GM21717 (cell line): ENCODE measurements around the gene WWOX.

Experiments
- ATAC-seq: cut with Tn5 transposase; IDR thresholded peaks from one replicate; pipeline ENCODE4 v1.9.1; 2021; ENCODE audit warnings: mild to moderate bottlenecking, moderate library complexity; ENCODE audit not compliant: unreplicated experiment

The WWOX gene

DNA sequence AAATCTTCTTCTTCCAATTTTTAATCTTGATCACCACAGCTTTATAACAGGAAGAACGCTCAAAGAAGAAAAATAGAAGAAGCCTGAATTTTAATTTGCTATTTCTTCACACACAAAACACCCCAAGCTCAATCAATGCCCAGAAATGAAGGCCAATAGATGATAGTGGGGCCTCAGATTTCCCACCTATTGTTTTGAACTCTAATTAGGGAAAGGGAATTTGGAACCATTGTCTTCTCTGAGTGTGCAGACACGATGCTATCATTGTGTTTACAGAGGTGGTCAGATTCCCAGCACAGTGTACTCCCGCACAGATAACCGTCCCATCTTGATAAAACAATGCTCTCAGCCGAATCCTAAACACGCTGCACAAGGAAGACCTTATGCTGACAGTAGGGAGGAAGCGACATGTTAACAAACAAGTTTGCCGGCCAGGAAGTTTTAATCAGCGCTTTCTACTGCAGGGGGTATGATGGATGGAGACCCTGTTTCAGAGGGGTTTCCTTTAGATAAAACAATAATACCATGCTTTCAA is 816.4 kb downstream of the WWOX start:
- no peak for ATAC-seq

DNA sequence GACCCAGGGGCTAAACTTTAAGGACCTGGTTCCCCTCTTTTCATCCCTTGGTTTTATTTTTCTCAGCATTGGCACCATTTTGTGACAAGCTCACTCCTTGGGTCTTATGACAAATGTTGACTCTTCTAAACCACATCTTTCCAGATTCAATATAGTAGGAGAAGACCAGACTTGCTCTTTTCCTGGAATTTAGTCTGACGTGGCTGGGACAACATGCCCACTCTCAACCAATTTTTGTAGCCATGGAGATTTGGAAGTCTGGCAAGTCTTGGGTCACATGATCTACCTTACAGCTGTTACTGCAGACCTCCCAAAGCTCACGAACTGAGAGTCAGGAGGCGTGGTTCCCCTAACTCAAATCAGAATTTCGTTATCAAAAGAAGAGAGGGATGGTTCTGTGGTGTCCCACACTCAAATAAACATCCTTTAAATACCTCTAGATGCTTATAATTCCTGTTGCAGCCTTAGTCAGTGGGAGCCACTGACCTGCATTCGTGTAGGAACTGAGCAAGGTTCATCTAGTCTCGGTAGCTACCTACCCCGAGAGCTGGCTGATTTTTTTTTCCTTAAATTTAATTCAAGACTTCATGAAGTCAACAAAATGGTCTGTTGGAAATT is 817.6 kb downstream of the WWOX start:
- no peak for ATAC-seq

DNA sequence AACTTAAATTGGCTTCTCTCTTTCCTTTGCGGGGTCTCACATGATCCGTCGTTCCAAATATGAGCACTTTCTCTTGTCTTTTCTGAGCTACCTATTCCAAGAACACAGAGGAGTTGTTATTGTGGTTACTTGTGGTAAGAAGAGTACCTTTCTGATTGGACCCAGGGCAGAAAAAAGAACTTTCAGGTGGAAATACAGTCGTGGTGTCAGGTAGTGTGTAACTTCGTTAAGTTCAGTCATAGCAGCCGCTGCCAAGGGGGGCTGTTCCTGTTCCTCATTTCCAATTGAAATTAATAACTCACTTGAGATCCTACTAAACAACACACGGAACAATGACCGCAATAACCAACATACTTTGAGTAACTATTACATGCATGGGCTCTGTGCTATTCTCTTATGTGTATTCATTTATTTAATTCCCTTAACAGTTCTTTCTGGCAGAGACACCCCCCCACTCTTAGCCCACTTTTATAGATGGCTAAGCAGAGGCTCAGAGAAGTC is 819.4 kb downstream of the WWOX start:
- ATAC-seq = no peak

DNA sequence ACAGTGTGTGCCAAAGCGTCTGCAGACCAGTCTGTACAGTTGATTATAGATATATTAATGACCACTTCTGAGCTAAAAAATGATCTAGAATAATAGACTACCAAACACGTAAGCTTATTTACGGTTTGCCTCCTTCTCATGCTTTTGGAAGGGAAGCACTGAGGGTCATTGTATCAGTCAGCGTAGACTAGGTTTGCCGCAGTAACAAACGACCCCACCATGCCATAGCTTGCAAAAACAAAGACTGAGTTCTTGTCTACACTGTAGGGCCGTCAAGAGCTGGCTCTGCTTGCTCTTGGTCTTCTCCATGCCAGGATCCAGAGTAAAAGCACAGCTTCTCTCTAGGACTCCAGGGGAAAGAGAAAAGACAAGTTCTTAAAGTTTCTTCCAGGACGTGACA is 820.4 kb downstream of the WWOX start:
- ATAC-seq = no peak

DNA sequence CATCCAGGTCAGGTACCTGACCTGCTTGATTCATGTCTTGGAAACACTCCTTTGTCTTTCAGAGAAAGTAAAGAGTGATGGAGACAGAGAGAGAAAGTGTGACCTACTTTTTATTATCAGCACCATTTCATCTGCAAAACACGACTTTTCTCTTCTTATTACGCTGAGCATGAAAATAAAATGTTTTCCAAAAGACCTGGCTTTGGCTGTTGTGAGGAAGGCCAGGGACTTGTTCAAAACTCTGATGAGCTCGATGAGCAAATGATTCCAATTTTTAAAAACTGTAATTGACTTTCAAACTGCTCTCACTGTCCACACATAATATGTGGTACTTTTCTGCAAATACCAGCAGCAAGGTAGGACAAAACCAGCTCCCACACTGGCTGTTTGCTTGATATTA is 821.2 kb downstream of the WWOX start:
- no peak for ATAC-seq

DNA sequence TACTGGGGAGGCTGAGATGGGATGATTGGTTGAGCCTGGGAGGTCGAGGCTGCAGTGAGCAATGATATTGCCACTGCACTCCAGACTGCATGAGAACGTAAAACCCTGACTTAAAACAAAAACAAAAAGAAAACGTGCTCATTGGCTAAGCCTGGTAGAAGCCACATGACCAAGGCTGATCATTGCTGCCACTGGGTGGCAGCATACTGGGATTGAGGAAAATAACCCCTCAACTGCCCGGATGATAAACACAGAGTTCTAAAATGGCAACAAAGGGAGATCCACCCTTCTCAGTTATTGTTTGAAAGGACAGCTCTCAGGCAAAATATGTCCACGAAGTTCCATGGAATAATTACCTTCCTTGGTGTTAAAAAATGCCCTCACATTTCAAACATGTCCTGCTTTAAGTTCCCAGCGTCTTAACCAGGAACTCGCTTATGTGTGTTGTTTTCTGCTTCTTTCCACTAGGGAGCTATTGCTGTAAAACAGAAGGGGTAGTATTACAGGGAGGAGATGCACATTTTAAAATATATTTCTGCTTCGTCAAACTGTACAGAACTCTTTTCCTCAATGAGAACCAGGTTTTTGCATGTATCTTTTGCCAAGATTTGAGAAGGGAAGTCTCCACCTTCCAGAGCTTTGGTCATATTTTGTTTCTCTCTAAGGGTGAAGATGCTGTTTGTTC is 825.8 kb downstream of the WWOX start:
- ATAC-seq = no peak

DNA sequence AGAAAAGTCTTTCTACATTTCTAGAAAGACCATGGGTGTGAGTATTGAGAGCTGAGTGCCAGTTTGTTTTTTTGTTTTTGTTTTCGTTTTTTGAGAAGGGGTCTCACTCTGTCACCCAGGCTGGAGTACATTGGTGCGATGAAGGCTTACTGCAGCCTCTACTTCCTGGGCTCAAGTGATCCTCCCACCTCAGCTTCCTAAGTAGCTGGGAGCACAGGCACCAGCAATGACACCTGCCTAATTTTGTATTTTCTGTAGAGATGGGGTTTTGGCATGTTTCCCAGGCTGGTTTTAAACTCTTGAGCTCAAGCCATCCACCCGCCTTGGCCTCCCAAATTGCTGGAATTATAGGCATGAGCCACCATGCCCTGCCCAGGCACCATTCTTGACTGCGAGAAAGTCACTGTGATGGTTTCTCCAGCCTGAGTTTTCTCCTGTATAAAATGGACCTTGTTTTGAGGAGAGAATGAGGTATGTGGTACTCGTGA is 827.3 kb downstream of the WWOX start:
- ATAC-seq = no peak

DNA sequence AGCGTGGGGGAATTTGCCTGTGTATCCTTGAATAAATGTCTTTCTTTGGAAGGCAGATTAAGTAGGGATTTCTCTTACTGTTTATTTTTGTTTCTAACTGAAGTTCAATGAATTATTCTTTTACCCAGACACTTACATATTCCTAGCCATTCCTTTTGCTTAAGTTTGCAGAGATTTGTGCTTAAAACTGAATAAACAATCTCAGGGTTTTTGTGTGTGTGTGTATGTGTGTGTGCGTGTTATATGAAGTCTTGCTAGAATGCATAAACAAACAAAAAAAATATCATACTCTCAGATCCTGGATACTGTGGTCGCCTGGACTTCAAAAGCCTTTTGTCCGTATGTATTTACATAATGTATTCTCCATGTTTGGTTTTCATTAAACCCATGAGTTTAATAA is 828.3 kb downstream of the WWOX start:
- ATAC-seq = no peak

DNA sequence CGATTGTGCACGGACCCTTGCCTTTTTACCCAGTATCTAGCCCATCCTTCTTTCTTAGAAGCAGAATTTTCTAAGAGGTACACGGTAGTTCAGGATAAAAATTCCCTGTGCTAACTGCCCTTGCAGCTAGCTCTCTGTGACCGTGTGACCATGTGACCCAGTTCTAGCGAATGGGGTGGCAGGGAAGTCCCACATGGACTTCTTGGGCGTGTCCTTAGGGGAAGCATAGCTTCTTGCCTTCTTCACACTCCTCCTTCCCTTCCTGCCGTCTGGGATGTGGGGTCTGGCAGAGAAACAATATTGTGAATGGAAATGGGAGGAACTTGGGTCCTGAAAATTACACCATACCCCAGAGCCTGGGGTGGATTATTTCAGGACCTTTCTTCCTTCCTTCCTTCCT is 830.4 kb downstream of the WWOX start:
- ATAC-seq = no peak

DNA sequence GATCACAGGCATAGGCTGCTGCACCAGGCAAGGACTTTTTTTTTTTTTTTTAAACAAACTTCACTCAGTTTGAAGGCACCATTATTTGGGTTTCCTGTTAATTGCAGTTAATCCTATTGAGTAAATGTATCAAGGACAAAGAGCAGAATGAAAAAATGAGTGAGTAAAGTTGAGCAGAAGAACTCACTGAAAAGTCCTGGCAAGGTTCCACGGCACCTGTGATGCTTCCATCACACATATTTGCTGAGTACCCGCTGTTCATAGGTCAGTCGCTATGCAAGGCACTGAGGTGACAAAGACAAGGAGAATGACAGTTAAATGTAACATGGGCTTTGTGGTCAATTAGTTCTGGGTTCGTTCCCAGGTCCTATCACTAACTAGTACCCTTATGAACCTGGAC is 831.1 kb downstream of the WWOX start:
- ATAC-seq = no peak

DNA sequence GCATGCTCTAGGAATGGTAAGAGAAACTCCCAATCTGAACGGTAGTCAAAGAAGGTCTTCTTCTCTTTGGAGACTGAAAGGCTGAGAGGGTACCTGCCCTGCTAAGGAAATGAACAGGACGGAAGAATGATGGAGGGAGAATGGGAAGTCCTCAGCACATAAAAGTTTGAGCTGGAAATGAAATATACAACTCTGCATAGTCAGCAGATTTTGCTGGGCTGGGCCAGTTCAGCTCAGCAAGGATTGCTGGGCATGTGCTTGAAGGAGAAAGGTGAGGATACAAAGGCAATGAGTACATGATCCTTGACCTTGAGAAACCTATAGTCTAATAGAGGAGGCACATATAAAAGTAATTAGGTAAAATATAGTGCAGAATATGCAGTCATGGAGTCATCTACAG is 831.8 kb downstream of the WWOX start:
- no peak for ATAC-seq

DNA sequence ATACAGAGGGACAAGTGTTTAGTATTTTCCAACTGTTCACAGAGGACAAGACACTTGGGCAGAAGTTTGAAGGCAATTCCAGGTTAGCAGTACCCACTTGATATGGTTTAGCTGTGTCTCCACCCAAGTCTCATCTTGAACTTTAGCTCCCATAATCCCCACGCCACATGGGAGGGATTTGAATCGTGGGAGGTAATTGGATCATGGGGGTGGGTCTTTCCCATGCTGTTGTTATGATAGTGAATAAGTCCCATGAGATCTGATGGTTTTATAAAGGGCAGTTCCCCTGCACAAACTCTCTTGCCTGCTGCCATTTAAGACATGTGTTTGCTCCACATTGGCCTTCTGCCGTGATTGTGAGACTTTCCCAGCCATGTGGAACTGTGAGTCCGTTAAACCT is 832.2 kb downstream of the WWOX start:
- ATAC-seq = no peak

DNA sequence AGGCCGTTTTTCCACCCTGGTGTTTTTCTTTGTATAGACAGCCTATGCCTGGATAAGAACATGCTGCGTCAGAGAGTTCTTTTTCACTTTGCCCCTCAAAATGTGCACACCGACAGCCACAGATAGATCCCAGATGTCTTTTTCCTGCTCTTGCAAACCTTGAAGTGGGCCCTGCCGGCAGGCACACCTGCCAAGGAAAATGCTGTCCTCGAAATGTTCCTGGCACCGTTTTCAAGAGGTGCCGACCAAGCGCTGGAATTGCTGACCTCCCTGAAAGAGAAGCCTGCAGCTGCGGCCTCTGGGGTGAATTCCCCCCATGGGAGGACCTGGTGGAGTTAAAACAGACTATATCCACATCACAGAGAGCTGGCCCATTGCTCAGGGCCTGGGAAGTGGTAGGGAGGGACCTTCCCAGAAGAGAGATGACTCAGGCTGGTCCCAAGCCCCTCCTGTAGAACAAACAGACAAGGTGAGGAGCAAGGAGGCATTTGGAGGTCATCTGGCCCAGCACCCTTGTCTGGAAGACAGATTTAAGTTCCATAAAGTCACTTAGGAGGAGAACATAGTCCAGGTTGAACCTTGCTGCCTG is 833.0 kb downstream of the WWOX start:
- no peak for ATAC-seq

DNA sequence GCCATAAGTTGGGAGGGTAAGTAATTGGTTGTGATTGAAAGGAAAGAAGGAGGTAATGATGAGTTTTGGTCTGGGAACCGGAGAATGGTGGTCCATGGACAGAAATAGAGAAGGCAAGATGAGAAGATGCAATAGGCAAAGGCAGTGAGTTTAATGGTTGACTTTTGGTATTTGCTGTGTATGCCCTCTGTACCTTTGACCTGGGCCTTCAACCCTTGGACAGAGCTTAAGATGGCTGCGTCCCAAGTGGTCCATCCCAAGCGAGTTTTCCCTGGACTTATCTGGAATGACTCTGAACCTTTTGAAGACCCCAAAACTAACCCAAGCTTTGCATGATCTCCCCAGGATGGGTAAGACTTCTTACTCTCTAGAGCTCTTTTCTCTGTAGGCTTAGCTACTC is 836.6 kb downstream of the WWOX start:
- no peak for ATAC-seq

DNA sequence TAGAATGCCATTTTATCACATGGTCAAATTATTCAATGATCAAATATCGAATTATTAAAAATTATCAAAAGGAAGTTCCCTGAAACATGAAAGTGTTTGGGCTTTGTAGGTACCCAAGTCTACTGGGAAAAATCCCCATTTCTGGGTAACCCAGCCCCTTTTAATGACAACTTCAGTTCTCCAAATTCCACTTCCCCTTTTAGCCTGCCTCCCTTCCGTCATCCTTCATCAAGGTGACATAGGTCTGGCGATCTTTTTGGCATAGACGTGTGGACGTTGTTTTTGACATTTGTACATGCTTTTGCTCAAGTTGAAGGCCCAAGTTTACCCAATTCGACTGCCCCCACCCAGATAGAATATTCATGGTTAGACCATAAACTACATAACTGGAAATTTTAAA is 840.1 kb downstream of the WWOX start:
- ATAC-seq = no peak

DNA sequence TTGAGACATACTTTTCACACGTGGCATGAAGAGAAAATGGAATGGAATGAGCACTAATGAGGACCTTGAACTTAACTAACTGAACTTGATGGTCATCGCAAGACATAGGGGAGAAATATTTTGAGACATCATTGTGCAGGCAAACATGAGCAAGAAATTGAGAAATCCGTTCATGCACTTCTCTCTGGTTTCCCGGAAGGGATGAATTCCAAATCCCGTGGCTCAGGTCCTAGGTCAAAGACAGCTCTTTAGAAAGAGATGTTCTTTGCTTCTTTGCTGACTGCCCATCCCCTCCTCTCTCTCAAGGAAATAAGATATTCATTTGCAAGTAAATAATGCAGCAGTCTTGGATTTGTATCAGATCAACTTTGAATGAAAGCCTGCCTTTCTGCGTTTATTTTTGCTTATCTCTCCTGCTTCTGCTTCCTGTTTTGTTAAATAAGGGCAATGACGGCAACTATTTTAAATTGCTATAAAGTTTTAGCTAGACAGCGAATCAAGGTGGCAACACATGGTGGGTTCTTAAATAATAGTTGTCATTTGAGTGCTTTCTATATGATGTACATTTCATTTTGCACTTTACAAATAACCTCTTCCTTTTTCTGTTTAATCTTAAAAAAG is 843.3 kb downstream of the WWOX start:
- no peak for ATAC-seq

DNA sequence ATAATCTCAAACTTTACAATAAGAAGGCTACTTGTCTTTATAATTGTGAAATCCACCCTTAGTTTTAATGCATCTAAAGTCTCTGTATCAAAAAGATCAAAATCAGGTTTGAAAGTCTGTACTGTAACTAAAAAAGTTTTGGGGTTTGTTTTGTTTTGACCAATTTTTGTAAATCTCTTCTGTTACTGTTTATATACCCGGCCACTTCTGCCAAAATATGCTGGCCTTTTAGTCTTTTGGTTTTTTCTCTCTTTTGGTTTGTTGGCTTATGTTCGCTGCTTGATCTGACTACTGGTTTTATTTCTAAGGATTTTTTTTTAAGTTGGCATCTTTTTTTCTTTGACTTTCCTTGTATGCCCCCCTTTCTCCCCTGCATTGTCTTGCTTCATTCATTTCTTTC is 845.9 kb downstream of the WWOX start:
- no peak for ATAC-seq

DNA sequence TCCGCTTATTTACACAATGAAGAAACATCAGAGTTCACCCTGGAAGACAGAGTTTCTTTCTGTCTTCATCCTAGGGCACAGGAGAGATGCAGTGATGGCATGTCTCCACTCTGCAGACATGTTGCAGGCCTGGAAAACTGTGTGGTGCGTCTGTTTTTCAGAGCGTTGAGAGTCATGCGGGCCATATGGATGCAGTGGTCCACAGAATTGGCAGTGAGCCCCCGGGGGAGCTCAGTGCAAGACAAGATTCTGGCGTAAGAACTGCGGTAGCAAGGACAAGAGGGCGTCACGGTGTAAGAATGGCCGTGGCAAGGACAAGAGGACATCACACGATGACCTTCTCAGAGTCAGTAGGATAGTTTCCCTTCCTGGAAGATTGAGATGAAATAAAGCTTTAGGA is 847.1 kb downstream of the WWOX start:
- ATAC-seq = no peak

DNA sequence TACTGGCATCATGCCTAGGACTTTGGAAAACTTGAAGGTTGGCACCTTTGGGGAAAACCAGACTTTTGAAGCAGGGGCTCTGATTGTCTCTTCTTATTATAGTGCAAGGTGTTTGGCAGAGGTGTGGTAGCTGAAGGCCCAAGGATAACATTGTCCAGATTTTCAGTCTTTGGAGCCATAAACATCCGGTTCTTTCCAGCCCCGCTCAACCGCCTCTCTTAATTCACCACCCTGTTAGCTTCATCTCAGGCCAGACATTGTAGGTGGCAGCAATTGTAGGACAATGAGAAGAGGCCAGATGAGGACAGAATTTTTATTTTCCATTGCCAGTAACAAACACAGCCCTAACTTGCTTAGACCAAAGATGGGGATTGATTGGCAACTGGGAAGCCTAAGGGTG is 851.3 kb downstream of the WWOX start:
- ATAC-seq = no peak

DNA sequence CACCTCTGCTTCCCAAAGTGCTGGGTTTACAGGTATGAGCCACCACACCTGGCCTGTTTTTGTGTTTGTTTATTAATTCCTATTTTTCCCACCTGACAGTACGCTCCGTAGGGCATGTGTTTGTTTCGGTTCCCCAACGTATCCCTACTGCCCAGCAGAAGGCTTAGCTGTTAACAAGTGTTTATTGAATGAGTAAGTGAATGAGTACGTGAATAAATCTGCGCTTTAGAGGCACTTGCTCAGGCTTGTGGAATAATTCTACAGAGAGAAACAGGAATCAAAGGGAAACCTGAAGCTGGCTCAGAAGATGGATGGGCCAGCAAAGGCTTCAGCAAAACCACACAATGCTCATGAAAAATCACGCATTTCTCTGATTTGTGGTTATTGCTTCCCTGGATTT is 853.2 kb downstream of the WWOX start:
- ATAC-seq = no peak

DNA sequence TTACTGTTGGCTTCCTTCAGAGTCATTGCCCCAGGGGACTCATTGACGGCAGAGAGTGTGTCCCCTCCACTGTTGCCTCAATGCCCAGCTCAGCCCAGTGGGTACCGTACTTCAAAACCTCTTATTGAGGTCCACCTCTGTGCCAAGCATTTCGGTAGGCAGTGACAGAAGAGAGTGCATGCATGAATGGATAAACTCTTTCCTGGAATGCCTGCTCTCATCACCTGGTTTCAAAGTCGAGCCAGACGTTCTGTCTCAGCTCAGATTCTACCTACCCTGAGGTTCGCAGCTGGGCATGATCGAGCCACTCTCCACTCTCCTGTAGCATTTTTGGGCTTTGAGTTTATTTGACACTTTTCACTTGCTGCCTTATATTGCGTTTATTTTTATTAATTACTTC is 854.1 kb downstream of the WWOX start:
- ATAC-seq = no peak

DNA sequence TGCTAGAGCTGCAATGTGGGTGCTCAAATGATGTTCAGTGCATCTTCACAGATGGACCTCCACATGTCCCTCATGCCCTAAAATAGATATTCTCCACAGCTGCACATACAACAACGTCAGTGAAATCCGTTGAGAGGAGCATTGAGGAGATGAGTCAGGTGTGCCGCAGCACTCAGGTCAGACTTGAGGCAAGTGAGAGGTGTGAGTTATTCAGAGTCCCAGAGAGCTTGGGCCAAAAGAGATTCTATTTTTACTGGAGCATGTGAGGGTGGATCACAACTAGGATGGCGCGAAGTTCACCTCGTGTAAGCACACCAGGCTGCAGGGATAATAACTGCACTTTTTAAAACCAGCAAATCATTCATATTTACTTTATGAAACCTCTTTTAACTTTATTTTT is 855.8 kb downstream of the WWOX start:
- ATAC-seq = no peak
